Epidermal melanocyte (primary cell): ENCODE measurements around the gene SERGEF.

Experiments
- DNase-seq: peaks from one replicate; pipeline ENCODE4 v3.0.0; 2011; ENCODE audit warnings: low spot score; ENCODE audit not compliant: insufficient read length

The SERGEF gene

DNA sequence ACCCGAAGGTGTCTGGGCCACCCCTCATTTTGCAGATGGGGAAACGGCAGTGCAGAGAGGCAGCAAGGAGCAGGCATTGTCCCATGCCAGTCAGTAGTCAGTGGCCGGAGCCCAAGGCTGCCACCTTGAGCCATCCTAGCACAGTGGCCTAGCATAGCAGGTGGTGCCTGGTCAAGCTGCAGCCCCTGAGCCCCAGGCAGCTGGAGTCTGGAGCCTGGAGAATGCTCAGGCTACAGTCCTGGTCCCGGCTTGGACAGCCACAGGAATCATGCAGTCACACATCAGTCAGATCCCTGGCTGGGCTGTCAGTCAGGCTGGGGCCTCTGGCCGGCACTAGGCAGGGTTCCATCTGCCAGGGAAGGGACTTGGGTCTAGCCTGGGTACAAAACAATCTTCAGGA is 259.7 kb downstream of the SERGEF start:
- DNase-seq: no peak

DNA sequence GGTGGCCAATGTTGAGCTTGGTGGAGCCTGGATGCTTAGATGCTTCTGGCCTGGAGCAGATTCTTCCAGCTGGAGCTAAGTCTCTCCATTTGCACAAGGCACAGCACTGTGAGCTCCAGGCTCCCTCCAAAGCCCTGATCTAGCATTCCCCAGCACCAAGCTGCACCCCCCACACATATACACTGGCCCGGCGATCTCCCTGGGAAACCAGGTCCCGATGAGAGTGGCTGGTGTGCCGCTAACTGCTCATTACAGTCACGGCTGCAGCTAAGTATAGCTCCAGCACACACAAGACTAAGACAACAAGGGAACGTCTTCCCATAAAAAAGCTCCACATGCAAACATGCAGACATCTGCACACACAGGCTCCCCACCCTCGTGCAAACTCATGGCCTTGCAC is 260.7 kb downstream of the SERGEF start:
- DNase-seq: no peak

DNA sequence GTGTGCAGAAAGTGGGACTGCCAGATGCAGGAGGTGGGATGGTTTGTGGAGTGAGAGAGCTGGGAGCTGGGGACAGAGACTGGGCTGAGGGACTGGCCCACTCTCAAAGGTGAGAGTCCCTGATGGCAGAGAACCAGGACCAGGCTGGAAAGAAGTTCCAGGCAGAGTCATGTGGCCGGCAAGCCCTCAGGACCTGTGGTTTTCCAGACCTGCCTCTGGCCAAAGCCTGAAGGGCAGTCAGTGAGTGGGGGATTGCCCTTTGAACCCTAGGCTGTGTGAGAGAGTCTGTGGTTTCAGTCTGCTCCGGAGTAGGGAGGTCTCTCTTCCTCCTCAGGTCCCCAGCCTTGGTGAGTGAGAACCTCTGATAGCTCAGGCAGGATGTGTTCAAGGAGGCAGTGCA is 261.3 kb downstream of the SERGEF start:
- no peak for DNase-seq

DNA sequence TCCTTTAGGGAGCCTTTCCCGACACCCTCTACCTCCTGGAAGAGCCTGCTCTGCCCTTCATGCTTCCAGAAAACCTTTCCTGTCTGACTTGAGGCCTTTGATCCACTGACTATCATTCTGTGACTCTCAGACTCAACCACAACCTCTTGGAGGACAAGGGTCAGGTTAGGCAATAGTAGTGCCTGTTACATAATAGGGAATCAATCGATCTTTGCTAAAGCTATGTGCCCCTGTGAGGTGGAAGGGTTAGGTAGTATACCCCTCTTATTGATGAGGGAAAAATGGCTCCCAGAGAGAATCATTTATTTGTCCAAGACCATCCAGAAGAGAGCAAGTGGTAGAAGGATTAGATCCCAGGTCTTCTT is 262.1 kb downstream of the SERGEF start:
- no peak for DNase-seq

DNA sequence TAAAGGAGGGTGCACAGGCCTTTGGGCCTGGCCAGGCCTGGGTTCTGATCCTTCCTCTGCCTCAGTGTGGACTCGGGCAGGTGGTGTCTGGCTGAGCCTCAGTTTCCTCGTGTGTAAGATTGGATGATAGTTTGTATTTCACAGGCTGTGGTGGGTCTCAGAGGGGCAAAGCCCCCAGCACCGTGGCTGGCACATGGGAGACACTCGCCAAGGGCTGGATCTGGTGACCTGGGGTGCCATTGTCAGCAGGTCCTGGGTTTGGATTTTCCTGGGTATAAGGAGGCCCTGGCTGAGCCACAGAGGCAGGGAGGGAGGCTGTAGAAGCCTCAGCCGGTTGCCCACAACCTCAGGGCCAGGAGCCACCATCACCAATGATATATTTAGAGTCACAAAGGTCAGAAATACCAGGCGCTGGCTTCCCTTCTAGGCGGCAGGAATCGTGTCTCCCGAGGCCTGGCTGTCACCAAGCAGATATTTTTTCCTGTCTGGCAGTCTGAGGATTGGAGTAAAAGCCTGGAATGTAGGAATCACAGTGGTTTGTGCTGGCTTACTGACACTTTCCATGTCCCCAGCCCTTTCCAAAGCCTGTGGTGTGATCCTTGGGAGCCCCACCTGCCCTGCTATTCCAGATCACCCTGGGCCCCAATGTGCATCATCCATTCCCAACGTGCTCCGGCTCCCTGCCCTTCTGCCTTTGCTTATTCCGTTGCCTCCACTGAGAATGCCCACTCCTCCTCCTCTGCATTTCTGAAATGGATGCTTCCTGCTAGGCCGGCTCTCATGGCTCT is 262.6 kb downstream of the SERGEF start:
- DNase-seq: no peak

DNA sequence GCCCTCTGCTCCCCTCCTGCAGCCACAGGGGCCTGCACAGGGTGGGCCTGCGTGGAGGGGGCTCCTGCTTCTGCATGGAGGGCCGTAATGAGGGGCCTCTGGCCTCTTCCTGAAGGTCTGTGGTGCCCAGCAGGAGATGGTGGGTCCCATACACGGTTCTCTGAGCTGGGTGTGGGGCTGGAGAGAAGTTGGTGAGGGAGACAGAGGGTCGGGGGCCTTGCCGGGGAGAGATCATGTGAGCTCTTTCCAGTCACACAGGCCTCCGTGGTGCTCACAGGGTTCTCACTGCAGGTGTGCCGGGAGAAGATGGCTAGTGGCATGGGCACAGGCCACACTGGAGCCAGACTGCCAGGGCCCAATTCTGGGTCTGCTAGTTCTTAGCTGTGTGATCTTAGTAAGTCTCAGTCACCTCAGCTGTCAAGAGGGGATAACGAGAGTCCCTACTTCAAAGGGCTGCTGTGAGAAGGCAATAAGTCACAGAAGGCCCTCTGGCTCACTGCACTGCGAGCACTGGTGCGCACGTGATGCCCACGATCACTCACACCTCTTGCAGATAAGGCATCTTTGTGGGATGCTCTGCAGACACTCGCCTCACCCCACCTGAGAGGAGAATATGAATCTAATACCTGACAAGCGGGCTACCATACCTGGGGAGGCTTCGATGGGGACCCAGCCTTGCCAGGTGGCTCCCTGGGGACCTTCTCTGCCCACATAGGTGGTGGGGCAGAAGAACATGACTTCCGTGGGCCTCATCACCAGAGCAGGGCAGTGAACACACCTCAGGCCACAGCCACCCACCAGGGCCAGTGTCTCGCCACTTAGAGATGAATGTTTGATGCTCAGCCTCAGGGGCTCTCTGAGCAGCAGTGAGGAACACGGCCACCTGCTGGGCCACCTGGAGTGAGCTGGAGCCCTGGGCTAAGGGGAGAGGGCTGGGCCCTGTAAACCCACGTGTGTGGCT is 263.8 kb downstream of the SERGEF start:
- DNase-seq: no peak

DNA sequence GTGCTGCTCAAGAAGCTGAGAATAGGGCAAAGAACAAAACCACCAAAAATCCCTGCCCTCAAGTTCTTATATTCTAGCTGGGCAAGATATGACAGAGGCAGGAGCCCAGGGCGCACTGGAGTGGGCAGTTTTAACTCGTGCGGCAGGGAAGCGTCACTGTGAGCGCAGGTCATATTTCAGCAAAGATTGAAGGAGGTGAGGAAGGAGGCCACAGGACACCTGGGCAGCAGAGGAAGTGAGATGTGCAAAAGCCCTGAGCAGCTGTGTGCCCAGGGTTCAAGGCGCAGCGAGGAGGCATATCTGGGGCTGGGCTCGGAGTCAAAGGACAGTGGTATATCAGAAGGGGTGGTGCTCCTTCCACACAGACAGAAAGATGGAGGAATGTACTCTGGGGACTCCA is 264.8 kb downstream of the SERGEF start:
- DNase-seq: no peak

DNA sequence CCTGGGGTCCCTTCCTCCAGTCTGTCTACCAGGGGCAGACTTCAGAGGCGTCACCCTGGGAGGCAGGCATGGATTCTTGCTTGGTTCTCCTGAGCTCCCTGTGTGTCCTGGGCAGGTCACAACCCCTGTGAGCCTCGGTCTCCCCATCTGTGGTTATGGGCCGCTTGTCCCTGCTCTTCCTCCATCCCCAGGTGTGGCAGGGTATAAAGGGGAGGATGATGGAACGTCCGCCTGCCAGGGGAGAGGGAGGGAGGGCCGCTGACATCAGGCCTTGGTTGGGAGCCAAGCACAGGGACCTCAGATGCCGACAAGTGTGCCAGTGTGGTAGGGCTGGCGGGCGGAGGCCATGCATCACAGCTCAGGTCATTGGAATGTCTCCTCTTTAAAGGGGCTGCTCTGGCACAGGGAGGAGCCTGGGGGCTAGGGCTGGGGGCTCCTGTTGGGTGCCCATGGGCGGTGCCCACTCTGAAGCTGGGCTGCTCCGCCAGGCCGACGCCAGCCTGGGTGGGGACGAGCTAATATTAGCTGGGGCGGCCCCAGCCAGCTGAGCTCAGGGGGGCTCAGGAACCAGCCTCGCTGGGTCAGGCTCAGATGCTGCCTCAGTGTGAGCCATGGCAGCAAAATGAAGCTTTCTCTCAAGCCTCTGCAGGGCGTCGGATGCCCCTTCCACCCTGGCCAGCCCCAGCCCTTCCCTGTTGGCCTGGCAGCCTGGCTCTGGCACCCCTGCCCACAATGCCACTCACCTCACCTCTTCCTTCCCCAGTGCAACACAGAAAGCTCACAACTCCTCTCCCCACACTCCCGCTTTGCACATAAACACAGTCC is 265.5 kb downstream of the SERGEF start:
- DNase-seq: no peak

DNA sequence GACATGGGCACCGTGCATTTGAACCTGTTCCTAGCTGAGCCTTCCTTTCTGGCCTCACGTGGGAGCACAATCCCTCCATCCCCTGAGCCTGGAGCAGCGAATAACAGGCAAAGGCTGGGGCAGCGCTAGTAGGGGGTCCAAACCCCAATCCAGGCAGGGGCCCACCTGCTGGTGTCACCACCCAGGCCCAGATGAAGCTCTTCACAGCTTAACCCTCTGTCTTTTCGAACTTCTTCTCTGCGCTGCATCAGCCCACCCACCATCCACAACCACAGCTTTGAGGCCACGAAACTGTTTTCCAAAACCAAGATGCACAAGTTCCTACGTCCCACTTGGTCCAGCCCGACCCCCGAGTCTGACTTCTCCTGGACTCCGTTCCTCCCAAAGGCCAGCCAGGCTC is 266.8 kb downstream of the SERGEF start:
- DNase-seq: no peak

DNA sequence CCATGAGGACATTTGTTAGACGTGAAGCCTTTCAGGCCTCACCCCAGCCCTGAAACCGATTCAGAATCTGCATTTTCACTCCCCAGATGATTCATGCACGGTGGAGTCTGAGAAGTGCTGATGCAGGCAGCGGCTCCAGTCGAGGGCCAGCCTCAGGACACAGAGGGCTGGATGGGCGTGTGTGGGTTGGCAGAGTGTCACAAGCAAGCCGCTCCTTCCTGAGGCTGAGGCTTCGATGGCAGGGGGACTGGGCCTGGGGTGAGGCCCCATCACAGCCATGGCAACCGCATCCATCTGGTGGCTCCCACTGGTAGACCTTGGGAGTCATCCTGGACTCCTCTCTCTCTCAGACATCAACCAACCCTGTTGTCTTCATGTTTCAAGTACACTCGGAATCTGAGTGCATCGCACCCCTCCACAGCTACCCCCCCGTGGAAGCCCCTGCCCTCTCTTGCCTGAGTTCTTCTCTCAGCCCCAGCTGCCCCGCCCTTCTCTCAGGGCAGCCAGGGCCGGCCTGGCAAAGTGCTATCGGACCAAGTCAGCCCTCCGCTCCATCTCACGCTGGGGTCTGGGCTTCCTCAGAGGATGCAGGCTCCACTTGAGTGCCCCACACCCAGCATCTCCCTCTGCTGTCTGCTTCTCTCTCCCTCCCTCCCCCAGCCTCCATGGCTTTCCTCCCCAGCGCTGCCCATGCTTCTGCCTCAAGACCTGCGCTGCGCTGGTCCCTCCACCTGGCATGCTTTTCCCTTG is 267.6 kb downstream of the SERGEF start:
- no peak for DNase-seq

DNA sequence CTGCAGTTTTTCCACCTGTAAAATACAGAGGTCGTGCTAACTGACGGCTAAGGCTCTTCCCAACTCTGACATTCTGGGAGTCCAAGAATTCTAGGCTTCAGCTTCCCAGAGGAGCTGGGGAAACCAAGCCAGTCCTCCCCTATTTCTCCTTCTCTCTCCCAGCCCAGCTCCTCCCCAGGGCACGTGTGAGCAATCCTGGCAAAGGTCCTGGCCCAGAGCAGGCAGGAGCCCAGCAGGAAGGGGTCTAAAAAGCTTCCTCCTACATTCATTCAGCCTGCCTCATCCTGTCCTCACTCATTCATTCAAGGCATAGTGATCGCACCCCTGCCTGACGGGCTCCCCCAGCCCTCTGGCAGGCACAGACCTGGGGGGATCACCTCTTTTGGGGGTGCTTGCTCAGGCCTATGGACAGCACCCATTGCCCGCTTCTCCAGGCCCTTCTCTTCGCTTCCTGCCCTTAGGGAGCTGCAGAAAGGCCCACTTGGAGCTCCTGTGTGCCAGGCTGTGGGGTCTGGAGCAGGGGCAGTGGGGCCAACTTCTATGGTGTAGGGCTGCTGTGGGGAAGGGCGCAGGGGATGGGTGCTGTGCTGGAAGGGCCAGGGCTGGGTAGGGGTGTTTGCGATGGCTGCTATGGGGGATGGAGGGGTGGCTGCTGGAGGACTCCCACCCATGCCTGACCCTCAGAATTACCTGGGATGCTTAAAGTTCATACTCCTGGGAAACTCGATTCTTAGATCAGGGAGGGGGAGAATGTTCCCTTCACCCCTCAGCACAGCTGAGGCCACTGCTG is 268.5 kb downstream of the SERGEF start:
- no peak for DNase-seq

DNA sequence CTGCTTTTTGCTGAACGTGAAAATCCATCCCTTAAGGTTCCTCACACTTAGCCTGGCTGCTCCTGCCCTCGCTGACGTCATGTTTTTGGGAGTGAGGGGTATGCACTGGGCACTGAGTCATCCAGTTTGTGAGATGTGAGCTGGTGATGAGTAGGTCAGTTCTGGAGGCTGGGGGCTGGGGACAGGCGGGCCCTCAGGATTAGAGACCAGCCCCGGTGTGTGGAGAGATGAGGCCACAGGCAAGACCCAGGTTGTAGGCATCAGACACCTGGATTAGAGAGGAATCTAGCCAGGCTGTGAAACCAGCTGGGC is 269.1 kb downstream of the SERGEF start:
- no peak for DNase-seq

DNA sequence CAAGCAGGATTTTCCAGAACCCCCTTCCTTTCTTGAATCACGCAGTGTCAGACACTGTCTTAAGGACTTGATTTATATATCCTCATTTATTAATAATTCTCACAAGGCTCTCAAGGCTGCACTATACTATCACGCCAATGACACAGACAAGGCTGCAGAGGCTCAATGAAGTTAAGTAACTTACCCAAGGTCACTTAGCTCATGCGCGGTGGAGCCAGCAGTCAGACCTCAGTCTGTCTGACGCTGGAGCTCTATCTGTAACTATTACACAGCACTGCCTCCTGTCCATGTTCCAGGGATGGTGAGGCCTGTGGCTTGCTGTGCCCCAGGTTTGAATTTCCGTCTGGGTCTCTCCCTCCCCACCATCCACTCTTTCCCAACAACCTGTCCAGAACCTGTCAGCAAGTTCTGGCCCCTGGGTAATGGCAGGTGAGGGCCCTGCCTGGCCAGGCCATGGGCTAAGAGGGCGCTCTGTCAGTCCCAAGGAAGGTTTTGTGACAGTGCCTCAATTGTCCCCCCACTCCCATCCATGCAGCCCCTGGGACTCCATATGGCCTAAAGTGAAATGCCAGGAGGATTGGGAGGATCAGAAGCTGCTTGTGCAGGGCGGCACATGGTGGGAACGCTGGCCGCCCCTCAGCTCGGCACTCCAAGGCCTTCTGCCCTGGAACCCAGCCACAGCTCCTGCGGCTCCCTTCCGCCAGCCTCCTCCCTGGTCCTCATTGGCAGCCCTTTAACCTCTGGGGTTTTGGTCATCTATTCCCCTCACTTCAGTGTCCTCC is 269.6 kb downstream of the SERGEF start:
- DNase-seq: no peak

DNA sequence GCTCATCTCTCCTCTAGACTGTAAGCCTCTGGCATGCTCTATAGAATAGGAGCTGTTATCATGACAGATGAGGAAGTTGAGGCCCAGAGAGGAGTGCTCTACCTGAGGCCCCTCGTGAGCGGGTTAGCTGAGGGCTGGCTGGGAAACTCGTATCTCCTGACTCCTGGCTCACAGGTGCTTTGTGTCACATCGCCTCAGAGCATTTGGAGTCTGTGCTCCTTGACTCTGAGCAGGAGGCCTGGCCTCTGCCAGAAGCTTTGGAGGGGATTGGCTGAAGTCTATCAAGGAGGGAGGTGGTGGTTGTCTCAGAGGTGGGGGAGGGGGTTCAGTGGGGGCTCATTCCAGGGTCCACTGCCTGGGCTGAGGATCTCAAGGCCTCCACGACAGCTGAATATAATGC is 270.8 kb downstream of the SERGEF start:
- no peak for DNase-seq

DNA sequence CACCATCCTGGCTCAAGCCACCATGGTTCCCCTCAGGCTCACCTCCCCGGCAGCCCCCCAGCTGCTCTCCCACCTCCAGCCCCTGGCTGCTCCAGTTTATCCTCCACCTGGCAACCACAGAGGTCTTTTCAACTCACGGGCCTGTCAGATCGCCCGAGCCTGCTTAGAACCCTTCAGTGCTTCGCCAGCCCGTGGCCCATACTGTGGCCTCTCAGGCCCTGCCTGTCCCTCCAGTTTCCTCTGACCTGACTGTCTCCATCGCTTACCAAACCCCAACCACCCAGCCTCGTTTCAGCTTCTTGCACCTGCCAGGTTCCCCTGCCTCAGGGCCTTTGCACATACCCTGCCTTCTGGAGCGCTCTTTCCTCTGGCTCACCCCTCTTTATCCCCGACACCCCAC is 271.4 kb downstream of the SERGEF start:
- DNase-seq: no peak

DNA sequence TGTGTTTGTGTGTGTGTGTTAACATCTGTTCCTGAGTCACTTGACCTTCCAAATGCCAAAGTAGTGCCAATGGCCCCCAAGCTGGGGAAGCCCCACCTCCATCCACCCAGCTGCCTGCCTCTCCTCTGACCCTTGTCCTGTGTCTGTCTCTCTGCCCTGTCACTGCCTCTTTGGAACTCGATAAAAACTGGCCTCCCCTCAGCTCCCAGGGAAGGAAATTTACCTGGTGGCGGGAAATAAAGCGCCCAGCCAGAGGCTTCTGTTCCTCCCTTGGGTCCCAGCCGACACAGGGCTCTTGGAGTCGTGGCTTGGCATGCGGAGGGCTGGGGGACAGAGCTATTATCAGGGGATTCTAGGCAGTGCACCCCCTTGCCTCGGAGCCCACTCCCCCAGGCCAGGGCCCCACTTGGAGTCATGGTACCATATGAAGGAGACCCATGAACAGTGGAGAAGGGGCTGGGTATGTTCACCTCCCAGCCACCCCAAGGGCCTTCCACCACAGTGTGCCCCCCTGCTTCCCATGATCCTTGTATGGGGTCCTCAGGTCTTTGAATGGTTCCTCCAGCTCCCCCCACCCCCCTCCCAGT is 272.1 kb downstream of the SERGEF start:
- no peak for DNase-seq

DNA sequence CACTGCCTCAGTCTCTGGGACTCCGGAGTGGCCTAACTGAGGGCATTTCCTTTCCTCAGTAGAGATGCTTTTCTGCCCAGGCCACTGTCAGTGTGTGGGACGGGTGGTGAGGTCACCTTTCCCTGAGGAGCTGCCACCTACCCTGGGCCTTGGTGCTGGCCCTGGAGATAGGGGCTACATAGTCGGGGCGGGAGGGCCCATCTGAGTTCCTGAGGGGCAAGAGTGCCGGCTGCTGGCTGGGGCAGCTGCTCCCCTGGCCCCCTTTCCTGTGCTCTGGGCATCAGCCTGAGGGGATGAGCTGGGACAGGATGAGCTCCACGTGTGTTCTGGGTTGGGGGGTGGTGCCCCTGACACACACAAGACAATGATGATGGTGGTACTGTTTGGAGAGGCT is 272.9 kb downstream of the SERGEF start:
- no peak for DNase-seq

DNA sequence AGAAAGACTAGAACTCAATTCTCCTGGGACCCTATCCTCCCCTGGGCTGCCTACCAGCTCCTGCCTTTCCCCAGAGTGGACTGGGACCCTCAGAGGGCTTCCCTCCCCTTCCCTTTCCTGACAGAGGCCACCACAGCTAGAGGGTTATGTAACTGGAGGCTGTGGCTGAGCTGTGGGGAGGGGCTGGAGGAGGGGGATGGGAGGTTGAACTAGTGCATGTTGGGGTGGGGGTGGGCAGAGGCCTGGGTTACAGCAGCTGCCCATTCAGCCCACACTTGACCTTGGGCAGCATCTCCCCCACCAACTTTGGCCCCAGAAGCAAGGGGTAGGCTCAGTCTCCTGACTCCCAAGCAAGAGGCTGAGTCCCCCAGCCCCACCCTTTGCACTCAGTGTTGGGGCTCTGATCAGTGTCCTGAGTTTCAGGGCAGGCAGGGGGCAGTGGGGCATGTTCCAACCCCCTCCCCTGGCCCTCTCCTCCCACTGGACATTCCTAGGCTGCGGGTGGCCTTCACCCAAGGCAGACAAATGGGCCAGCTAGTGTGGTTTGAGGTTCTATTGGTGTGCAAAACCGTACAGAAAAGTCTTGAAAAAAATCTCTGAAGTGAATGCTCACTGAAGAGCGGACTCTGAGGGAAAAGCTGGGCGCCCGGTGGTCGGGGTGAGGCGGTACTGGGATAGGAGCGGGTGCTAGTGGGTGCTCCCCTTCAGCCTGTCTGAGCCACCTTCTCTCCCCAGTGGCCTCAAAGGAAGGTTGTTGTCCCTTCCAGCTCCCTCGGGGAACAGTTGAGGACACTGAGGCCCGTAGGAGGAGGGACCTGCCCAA is 274.5 kb downstream of the SERGEF start:
- DNase-seq: no peak
